SH-SY5Y (cell line): ENCODE data around the gene EDN2.

Experiments
- GATA2 ChIP-seq: IDR thresholded peaks from 2 replicates; pipeline ENCODE4 v1.6.1; 2011; ENCODE audit warnings: mild to moderate bottlenecking, low read depth, low read length
- GATA3 ChIP-seq: IDR thresholded peaks from 2 replicates; pipeline ENCODE4 v1.6.1; 2011; ENCODE audit warnings: low read depth, mild to moderate bottlenecking, low read length, moderate library complexity

GRCh38 chr1:41433501-41433900 is 51.0 kb downstream of the EDN2 start:
- TF ChIP-seq GATA3 (no peak), GATA2 (no peak)
